Parathyroid adenoma (tissue), 2 donors: Measurements from ENCODE around the gene GPC3.
"Not testable (repeated sequence)": the region's sequence is repeated elsewhere in the genome, so short reads cannot be mapped to it uniquely, and the experiment has no call there.

Experiments
- H2AFZ ChIP-seq: fragments of 300-600 bp; sonication (generic); one replicate; pipeline ENCODE4 v1.7.0; 2017; ENCODE audit warnings: antibody characterized with exemption, mild to moderate bottlenecking
- H3K27ac ChIP-seq: fragments of 300-600 bp; sonication (generic); one replicate; pipeline ENCODE4 v1.7.0; 2017
- H3K27me3 ChIP-seq: fragments of 300-600 bp; sonication (generic); one replicate; pipeline ENCODE4 v1.7.0; 2017; ENCODE audit warnings: low read length; ENCODE audit not compliant: control insufficient read depth, insufficient read depth
- H3K36me3 ChIP-seq: fragments of 300-600 bp; sonication (generic); one replicate; pipeline ENCODE4 v1.7.0; 2017; ENCODE audit warnings: low read length; ENCODE audit not compliant: control insufficient read depth, insufficient read depth
- H3K4me1 ChIP-seq: fragments of 300-600 bp; sonication (generic); one replicate; pipeline ENCODE4 v1.7.0; 2017; ENCODE audit warnings: control low read depth
- H3K4me2 ChIP-seq: fragments of 300-600 bp; sonication (generic); one replicate; pipeline ENCODE4 v1.7.0; 2017; ENCODE audit warnings: low read length
- H3K4me3 ChIP-seq: fragments of 300-600 bp; sonication (generic); one replicate; pipeline ENCODE4 v1.7.0; 2017; ENCODE audit warnings: low read depth, low read length
- H3K79me2 ChIP-seq: fragments of 300-600 bp; sonication (generic); one replicate; pipeline ENCODE4 v1.7.0; 2017; ENCODE audit warnings: control low read depth
- H3K9ac ChIP-seq: fragments of 300-600 bp; sonication (generic); one replicate; pipeline ENCODE4 v1.7.0; 2017; ENCODE audit warnings: mild to moderate bottlenecking
- H3K9me3 ChIP-seq: fragments of 300-600 bp; sonication (generic); one replicate; pipeline ENCODE4 v1.7.0; 2017; ENCODE audit warnings: low read length; ENCODE audit not compliant: control insufficient read depth
- CTCF ChIP-seq: fragments of 300-600 bp; sonication (generic); IDR thresholded peaks from one replicate; pipeline ENCODE4 v1.7.0; 2017; ENCODE audit warnings: antibody characterized with exemption, mild to moderate bottlenecking
- donor health status: primary hyperparathyroidism.

The GPC3 gene

GRCh38 chrX:133995759-133996158 is 10.4 kb upstream of the GPC3 start:
- no peak for TF ChIP-seq CTCF
- H3K4me3 ChIP-seq: no peak overlapping the region

GRCh38 chrX:133994576-133994975 is 9.2 kb upstream of the GPC3 start:
- H3K4me1 ChIP-seq: no peaks in the 10 kb centered on the region
- no peaks in the 10 kb centered on the region for H3K79me2 ChIP-seq
- no peak overlapping the region for H2AFZ ChIP-seq
- H3K27me3 ChIP-seq: no peaks in the 10 kb centered on the region
- H3K9ac ChIP-seq: no peak overlapping the region
- no peaks in the 10 kb centered on the region for H3K9me3 ChIP-seq
- H3K4me2 ChIP-seq: no peak overlapping the region
- no peaks in the 10 kb centered on the region for H3K36me3 ChIP-seq
- H3K27ac ChIP-seq: no peak overlapping the region
- H3K4me3 ChIP-seq: no peak overlapping the region
- no peak for TF ChIP-seq CTCF

More at GRCh38 chrX:133995759-133996158, 10.4 kb upstream of the GPC3 start:
- Histone ChIP-seq H3K79me2 (no peaks in the 10 kb centered on the region), H3K4me1 (no peaks in the 10 kb centered on the region), H3K27ac (no peak overlapping the region), H3K36me3 (no peaks in the 10 kb centered on the region), H3K9ac (no peak overlapping the region), H2AFZ (no peak overlapping the region), H3K4me2 (no peak overlapping the region), H3K9me3 (no peaks in the 10 kb centered on the region), H3K27me3 (no peaks in the 10 kb centered on the region)

GRCh38 chrX:133992882-133993281 is 7.5 kb upstream of the GPC3 start:
- H3K27me3 ChIP-seq: no peaks in the 10 kb centered on the region
- H3K4me1 ChIP-seq: no peaks in the 10 kb centered on the region
- no peaks in the 10 kb centered on the region for H3K36me3 ChIP-seq
- TF ChIP-seq CTCF: no peak
- H3K9ac ChIP-seq: no peak overlapping the region
- H3K4me3 ChIP-seq: no peak overlapping the region
- no peaks in the 10 kb centered on the region for H3K79me2 ChIP-seq
- H3K4me2 ChIP-seq: no peak overlapping the region
- H2AFZ ChIP-seq: no peak overlapping the region
- H3K27ac ChIP-seq: no peak overlapping the region
- H3K9me3 ChIP-seq: no peaks in the 10 kb centered on the region

GRCh38 chrX:133991814-133992213 is 6.4 kb upstream of the GPC3 start:
- H3K4me3 ChIP-seq: no peak overlapping the region
- H3K4me2 ChIP-seq: no peak overlapping the region
- no peak overlapping the region for H3K9ac ChIP-seq
- no peak for TF ChIP-seq CTCF
- H2AFZ ChIP-seq: no peak overlapping the region
- H3K36me3 ChIP-seq: no peaks in the 10 kb centered on the region
- no peaks in the 10 kb centered on the region for H3K9me3 ChIP-seq
- no peaks in the 10 kb centered on the region for H3K79me2 ChIP-seq
- no peaks in the 10 kb centered on the region for H3K4me1 ChIP-seq
- H3K27ac ChIP-seq: no peak overlapping the region
- no peaks in the 10 kb centered on the region for H3K27me3 ChIP-seq

- H3K4me3 ChIP-seq, H3K36me3 ChIP-seq, H3K79me2 ChIP-seq, H2AFZ ChIP-seq, H3K9ac ChIP-seq, H3K4me2 ChIP-seq, H3K27me3 ChIP-seq, H3K27ac ChIP-seq, H3K9me3 ChIP-seq, H3K4me1 ChIP-seq: not testable (repeated sequence)
These were observed 5.7 kb upstream of the GPC3 start for GRCh38 chrX:133991057-133991456.
